ENCODE measurements around the gene CLDN5.

- TF ChIP-seq, protein P1, sequence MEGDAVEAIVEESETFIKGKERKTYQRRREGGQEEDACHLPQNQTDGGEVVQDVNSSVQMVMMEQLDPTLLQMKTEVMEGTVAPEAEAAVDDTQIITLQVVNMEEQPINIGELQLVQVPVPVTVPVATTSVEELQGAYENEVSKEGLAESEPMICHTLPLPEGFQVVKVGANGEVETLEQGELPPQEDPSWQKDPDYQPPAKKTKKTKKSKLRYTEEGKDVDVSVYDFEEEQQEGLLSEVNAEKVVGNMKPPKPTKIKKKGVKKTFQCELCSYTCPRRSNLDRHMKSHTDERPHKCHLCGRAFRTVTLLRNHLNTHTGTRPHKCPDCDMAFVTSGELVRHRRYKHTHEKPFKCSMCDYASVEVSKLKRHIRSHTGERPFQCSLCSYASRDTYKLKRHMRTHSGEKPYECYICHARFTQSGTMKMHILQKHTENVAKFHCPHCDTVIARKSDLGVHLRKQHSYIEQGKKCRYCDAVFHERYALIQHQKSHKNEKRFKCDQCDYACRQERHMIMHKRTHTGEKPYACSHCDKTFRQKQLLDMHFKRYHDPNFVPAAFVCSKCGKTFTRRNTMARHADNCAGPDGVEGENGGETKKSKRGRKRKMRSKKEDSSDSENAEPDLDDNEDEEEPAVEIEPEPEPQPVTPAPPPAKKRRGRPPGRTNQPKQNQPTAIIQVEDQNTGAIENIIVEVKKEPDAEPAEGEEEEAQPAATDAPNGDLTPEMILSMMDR (IDR thresholded peaks at IDR 0.05) = no peak
- no peak for TF ChIP-seq EP300 (IDR thresholded peaks at IDR 0.05)
- TF ChIP-seq POLR2A (IDR thresholded peaks at IDR 0.05) = no peak
Measured at GRCh38 chr22:19499236-19499879, 24.9 kb downstream of the CLDN5 start.
